ENCODE results near the gene FOXL3. TPM values are rescaled to one million over a fixed set of nuclear protein-coding genes. Genes with fewer than 3 reads are reported as not detected.
A peak's percentile ranks its signal among the peaks of the same experiment; 100 is the strongest.

The FOXL3 gene
- polyA plus RNA-seq, 2 of the 4 experiments (the other 2 are of a cell fraction), result not detected

DNA sequence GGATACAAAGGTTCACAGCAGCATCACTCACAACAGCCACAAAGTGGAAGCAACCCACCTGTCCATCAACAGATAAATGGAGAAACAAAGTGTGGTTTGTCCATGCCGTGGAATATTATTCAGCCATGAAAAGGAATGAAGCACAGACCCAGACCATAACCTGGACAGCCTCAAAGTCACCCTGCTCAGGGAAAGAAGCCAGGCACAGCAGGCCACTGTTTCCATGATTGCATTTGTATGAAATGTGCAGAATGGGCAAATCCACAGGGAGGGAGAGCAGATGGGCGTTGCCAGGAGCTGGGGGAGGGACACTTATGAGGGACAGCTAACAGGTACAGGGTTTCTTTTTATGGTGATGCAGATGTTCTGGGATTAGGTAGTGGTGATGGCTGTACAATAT is 30.3 kb downstream of the FOXL3 start:
- no peak for DNase-seq (ENCODE audit: low read depth in 1 of 2, low spot score in 1 of 2)
- H3K9me3 ChIP-seq, result peaks cover 16% of the 10 kb centered on the region
- ChIA-PET POLR2A (no interaction called here), CTCF (interaction anchor here (0.6 to 3.4 kb wide), 10 partner anchors 12 to 553 kb away, joined by 3 to 45 read pairs (median 8); no protein-coding TSS in a partner anchor)
- no peak overlapping the region for H3K4me2 ChIP-seq
- 55% methylated on average over 2 of the region's 2 CpGs for WGBS (ENCODE audit: missing lambda C conversion rate)
- no peak overlapping the region for H3K27ac ChIP-seq
- no peak for ATAC-seq
- no peak for FAIRE-seq
- H3K4me1 ChIP-seq, result no peaks in the 10 kb centered on the region
- no peak overlapping the region for H3K4me3 ChIP-seq
- TF ChIP-seq SREBF2 (IDR thresholded peaks at IDR 0.05) (no peak), RAD21 (conservative IDR thresholded peaks at IDR 0.05 in 1 of 2, IDR thresholded peaks at IDR 0.05 in 1 of 2) (no peak), FOSL2 (IDR thresholded peaks at IDR 0.05) (no peak), FOSL2 (CRISPR knock-in tag; IDR thresholded peaks at IDR 0.05) (no peak), RFX5 (IDR thresholded peaks at IDR 0.05) (no peak)
- TF ChIP-seq, protein P1, sequence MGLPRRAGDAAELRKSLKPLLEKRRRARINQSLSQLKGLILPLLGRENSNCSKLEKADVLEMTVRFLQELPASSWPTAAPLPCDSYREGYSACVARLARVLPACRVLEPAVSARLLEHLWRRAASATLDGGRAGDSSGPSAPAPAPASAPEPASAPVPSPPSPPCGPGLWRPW (IDR thresholded peaks at IDR 0.05), result no peak

DNA sequence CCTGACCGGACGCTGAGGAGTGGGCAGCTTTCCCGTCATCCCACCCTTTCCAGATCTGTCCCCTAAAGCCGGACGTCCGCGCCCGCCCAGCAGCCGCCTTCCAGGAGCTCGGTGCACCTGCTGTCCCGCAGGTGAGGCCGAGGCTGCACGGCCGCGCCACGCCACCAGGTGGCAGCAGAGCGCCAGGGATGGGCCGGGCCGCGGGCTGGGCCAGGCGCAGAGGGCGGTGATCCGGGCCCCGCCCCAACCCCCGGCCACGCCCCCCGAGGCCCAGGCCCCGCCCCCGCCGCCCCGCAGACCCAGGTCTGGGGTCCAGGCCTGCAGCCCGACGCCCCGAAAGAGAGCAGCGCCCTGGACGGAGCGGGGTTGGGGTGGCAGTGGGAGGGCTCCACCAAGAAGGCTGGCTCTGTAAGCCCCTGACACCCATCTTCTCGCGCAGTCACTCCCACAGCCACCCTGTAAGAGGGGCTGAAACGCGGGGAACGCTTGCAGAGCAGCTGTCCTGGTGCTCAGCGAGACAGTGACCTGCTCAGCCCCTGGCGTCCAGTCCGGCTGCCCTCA is 32.2 kb downstream of the FOXL3 start:
- peak; percentile 83 to 94 for ATAC-seq
- ChIA-PET CTCF (interaction anchor here (0.5 to 3.4 kb wide), 64 partner anchors 9 to 854 kb away, joined by 3 to 45 read pairs (median 4); no protein-coding TSS in a partner anchor), POLR2A (no interaction called here)
- FAIRE-seq, result no peak
- peak; percentile 49 to 51 for DNase-seq (ENCODE audit: low read depth in 1 of 2, low spot score in 1 of 2)
- peak overlapping the region in 1 of 2 experiments; percentile 63; a peak in 2 of 6 replicates for H3K27ac ChIP-seq
- peaks cover 4% of the 10 kb centered on the region; the same call in 1 of the 3 replicates for H3K4me1 ChIP-seq
- TF ChIP-seq CBX2 (IDR thresholded peaks at IDR 0.05; ENCODE audit: borderline replicate concordance, low read depth), result no peak
- TF ChIP-seq CHD2 (IDR thresholded peaks at IDR 0.05; ENCODE audit: low read length, partially characterized antibody), result no peak
- TF ChIP-seq HDAC2 (IDR thresholded peaks at IDR 0.05), result no peak
- TF ChIP-seq, protein P2, sequence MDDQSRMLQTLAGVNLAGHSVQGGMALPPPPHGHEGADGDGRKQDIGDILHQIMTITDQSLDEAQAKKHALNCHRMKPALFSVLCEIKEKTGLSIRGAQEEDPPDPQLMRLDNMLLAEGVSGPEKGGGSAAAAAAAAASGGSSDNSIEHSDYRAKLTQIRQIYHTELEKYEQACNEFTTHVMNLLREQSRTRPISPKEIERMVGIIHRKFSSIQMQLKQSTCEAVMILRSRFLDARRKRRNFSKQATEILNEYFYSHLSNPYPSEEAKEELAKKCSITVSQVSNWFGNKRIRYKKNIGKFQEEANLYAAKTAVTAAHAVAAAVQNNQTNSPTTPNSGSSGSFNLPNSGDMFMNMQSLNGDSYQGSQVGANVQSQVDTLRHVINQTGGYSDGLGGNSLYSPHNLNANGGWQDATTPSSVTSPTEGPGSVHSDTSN (IDR thresholded peaks at IDR 0.05), result no peak
- no peak for TF ChIP-seq HEYL (CRISPR knock-in tag; IDR thresholded peaks at IDR 0.05)
- TF ChIP-seq HOXB13 (CRISPR knock-in tag; IDR thresholded peaks at IDR 0.05; ENCODE audit: low read depth), result no peak
- no peak for TF ChIP-seq CHD4 (IDR thresholded peaks at IDR 0.05; ENCODE audit: borderline replicate concordance)
- TF ChIP-seq, protein P3, sequence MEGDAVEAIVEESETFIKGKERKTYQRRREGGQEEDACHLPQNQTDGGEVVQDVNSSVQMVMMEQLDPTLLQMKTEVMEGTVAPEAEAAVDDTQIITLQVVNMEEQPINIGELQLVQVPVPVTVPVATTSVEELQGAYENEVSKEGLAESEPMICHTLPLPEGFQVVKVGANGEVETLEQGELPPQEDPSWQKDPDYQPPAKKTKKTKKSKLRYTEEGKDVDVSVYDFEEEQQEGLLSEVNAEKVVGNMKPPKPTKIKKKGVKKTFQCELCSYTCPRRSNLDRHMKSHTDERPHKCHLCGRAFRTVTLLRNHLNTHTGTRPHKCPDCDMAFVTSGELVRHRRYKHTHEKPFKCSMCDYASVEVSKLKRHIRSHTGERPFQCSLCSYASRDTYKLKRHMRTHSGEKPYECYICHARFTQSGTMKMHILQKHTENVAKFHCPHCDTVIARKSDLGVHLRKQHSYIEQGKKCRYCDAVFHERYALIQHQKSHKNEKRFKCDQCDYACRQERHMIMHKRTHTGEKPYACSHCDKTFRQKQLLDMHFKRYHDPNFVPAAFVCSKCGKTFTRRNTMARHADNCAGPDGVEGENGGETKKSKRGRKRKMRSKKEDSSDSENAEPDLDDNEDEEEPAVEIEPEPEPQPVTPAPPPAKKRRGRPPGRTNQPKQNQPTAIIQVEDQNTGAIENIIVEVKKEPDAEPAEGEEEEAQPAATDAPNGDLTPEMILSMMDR (IDR thresholded peaks at IDR 0.05), result peak; percentile 94
- TF ChIP-seq HOXB5 (CRISPR knock-in tag; IDR thresholded peaks at IDR 0.05), result no peak
- peak; percentile 82 to 98 for TF ChIP-seq RAD21 (conservative IDR thresholded peaks at IDR 0.05 in 1 of 2, IDR thresholded peaks at IDR 0.05 in 1 of 2)
- TF ChIP-seq SMC3 (IDR thresholded peaks at IDR 0.05), result peak; percentile 97
- 0 out of 3 replicates have a peak overlapping the region, but pooled peaks have one; percentile 1 for H3K4me3 ChIP-seq
- peak overlapping the region; percentile 64 for H3K4me2 ChIP-seq
- WGBS (ENCODE audit: missing lambda C conversion rate), result 37% methylated on average over 6 of the region's 45 CpGs
- H3K9me3 ChIP-seq, result peaks cover under 1% of the 10 kb centered on the region; the same call in 1 of the 3 replicates

DNA sequence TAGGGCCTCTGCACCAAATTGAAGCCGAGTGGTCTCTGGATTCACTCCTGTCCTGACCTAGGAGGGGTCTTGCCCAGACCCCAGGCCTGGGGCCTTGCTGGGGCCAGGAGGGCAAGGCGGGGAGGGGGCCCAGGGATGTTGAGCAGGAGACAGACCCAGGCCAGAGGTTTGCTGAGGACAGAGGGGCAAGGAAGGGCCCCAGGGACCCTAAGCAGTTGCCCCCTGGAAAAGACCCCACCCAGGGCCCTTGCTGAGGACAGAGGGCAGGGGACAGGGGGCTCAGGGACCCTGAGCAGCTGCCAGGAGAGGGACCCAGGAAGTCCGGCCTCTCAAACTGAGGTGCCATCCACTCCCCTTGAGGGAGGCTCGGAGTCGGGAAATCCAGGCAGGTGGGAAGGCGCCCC is 32.7 kb downstream of the FOXL3 start:
- POLR2A ChIA-PET, result no interaction called here
- ATAC-seq (no peak), DNase-seq (ENCODE audit: low read depth in 1 of 2, low spot score in 1 of 2) (no peak), FAIRE-seq (no peak)
- Histone ChIP-seq H3K4me3 (no peak overlapping the region), H3K4me2 (peak overlapping the region; percentile 64), H3K4me1 (peaks cover 4% of the 10 kb centered on the region; the same call in 1 of the 3 replicates), H3K27ac (peak overlapping the region in 1 of 2 experiments; percentile 63; a peak in 2 of 6 replicates), H3K9me3 (no peaks in the 10 kb centered on the region)
- 79% methylated on average over 6 of the region's 6 CpGs for whole genome bisulfite sequencing (ENCODE audit: missing lambda C conversion rate)
- CTCF ChIA-PET, result interaction anchor here (0.6 to 3.4 kb wide), 26 partner anchors 9 to 854 kb away, joined by 3 to 45 read pairs (median 4); no protein-coding TSS in a partner anchor
- TF ChIP-seq, protein P2 (IDR thresholded peaks at IDR 0.05), result no peak
- TF ChIP-seq MAZ (IDR thresholded peaks at IDR 0.05; ENCODE audit: borderline replicate concordance, low read depth, low read length) (no peak), POLR2A (IDR thresholded peaks at IDR 0.05; ENCODE audit: low read length) (no peak), EHMT2 (IDR thresholded peaks at IDR 0.05; ENCODE audit: low read depth) (no peak), CBX8 (IDR thresholded peaks at IDR 0.05) (no peak), RCOR1 (IDR thresholded peaks at IDR 0.05; ENCODE audit: low read depth, low read length) (no peak), FOSL2 (IDR thresholded peaks at IDR 0.05) (no peak), FOSL2 (CRISPR knock-in tag; IDR thresholded peaks at IDR 0.05) (no peak), KDM5A (IDR thresholded peaks at IDR 0.05) (no peak), MAFK (IDR thresholded peaks at IDR 0.05; ENCODE audit: partially characterized antibody) (no peak), JUN (IDR thresholded peaks at IDR 0.05) (no peak), RFX5 (IDR thresholded peaks at IDR 0.05) (no peak)
- TF ChIP-seq, protein P4, sequence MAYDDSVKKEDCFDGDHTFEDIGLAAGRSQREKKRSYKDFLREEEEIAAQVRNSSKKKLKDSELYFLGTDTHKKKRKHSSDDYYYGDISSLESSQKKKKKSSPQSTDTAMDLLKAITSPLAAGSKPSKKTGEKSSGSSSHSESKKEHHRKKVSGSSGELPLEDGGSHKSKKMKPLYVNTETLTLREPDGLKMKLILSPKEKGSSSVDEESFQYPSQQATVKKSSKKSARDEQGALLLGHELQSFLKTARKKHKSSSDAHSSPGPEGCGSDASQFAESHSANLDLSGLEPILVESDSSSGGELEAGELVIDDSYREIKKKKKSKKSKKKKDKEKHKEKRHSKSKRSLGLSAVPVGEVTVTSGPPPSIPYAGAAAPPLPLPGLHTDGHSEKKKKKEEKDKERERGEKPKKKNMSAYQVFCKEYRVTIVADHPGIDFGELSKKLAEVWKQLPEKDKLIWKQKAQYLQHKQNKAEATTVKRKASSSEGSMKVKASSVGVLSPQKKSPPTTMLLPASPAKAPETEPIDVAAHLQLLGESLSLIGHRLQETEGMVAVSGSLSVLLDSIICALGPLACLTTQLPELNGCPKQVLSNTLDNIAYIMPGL (CRISPR knock-in tag; IDR thresholded peaks at IDR 0.05; ENCODE audit: borderline replicate concordance), result no peak
- TF ChIP-seq, protein P5, sequence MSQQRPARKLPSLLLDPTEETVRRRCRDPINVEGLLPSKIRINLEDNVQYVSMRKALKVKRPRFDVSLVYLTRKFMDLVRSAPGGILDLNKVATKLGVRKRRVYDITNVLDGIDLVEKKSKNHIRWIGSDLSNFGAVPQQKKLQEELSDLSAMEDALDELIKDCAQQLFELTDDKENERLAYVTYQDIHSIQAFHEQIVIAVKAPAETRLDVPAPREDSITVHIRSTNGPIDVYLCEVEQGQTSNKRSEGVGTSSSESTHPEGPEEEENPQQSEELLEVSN (IDR thresholded peaks at IDR 0.05; ENCODE audit: borderline replicate concordance, low read depth), result no peak

Data from A549 (cell line).